GM13976 (cell line): Measurements from ENCODE around the gene IL17C.

Experiments
- DNase-seq: peaks from one replicate; pipeline ENCODE4 v3.0.0; 2012; ENCODE audit warnings: low spot score
- CTCF ChIP-seq: IDR thresholded peaks from 2 replicates; pipeline ENCODE4 v1.5.1; 2012; ENCODE audit warnings: borderline replicate concordance, mild to moderate bottlenecking; ENCODE audit not compliant: insufficient read depth; ENCODE audit errors: extremely low read depth, missing control alignments, control extremely low read depth
- in situ Hi-C: fragments of 300-500 bp; cut with MboI; formaldehyde crosslinking; loops from one replicate; pipeline ENCODE4 v1.12.0; 2022; ENCODE audit warnings: low sequenced_read_pairs, mixed read lengths, inconsistent platforms; ENCODE audit not compliant: unreplicated experiment

The IL17C gene

GRCh38 chr16:88599825-88600538, 38.4 kb upstream of the IL17C start:
- in situ Hi-C loops = no loop called here
- no peak for TF ChIP-seq CTCF
- no peak for DNase-seq

GRCh38 chr16:88600539-88600896, 37.9 kb upstream of the IL17C start:
- in situ Hi-C loops = no loop called here
- TF ChIP-seq CTCF = no peak

GRCh38 chr16:88601313-88602036, 36.9 kb upstream of the IL17C start:
- in situ Hi-C loops = no loop called here
- no peak for TF ChIP-seq CTCF
- DNase-seq = no peak

More at GRCh38 chr16:88600539-88600896, 37.9 kb upstream of the IL17C start:
- DNase-seq = no peak

- in situ Hi-C loops = no loop called here
- no peak for TF ChIP-seq CTCF
- no peak for DNase-seq
Observed at GRCh38 chr16:88602091-88602490, 36.3 kb upstream of the IL17C start.

GRCh38 chr16:88605186-88606147, 32.9 kb upstream of the IL17C start:
- no peak for TF ChIP-seq CTCF
- in situ Hi-C loops = no loop called here
- DNase-seq = no peak

GRCh38 chr16:88606148-88606757, 32.1 kb upstream of the IL17C start:
- in situ Hi-C loops = no loop called here
- no peak for DNase-seq
- TF ChIP-seq CTCF = no peak
